ENCODE results near the gene IL12RB2. TPM values are rescaled to one million over a fixed set of nuclear protein-coding genes. Genes with fewer than 3 reads are reported as not detected.
"Not testable (repeated sequence)": the region's sequence is repeated elsewhere in the genome, so short reads cannot be mapped to it uniquely, and the experiment has no call there.

Gene IL12RB2
- total RNA-seq, 1 donor from 2014 or later: 0.22 TPM

DNA sequence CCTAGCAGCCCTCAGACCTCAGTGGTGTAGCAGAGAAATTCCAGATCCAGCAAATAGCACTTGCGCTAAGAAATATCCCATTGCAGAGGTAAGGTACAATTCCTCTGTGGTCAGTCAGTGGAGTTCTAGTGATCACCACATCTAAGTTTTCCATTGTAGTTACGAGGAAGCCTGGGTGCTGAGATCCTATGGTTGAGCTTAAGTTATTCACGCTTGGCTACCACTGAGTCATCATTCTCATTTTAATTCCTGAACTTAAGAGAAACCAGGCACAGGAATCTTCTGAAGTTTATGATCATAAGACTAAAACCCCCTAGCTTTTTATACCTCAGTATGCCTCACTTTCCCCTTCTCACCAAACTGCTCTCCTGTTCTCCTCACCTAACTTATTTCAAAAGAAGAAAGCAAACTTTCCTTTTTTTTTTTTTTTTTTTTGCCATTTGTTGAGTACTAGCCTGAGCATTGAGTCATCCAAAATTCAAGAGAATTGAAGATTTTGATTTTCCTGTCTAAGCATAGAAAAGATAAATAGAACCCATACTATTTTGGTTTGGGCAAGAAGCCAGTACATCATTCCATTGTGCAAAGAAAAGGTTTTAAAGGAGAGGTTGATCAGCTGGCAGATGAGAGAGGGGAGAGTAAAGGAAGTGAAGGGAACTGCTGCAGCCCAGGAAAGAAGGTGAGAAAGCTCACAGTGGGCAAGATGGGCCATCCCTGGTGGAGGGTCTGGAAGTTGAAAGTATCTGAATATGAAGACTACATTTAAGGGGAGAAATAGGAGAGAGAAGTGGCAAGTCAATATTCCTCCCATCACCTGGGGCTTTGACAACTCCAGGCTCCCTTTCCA, 82.6 kb downstream of the IL12RB2 start:
- intact Hi-C loops (cut with DNase I): no loop called here
- DNase-seq (ENCODE audit: low spot score): no peak

DNA sequence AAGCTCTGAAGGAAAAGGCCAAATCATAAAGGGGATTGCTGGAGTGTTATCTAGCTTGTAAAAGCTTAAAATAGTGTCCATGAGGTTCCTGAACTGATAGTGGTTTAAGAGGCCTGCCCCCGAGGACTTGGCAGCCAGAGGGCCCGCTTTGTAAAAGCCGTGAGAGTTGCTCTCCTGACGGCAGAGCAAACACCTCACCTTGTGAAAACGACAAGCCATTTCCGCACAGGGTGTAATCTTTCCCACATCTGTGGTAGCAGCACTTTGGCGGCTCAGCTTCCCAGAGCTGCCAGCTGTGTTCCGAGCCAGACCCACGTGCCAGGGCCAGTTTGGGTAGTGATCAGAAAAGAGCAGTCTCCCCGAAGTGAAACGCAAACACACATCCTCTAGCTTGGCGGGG, 85.6 kb downstream of the IL12RB2 start:
- DNase-seq (ENCODE audit: low spot score): no peak
- intact Hi-C loops (cut with DNase I): no loop called here

DNA sequence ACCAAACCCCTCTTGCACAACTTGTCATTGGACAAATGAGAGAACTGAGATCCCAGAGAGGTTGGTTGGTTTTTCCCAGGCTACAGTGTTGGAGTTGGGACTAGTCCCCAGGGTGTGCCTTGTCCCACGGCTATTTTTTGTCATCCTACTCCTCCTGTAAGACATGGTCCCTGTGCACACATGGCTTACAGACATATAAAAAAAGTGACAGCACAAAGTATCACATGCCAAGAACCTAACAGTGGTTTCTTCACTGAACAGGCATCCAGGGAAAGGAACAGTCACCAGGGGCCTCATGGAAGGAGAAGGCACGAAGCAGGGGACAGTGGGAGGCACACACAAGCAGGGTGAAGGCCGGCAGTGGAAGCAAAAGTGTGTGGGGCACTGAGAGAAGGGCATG, 86.1 kb downstream of the IL12RB2 start:
- intact Hi-C loops (cut with DNase I): no loop called here

DNA sequence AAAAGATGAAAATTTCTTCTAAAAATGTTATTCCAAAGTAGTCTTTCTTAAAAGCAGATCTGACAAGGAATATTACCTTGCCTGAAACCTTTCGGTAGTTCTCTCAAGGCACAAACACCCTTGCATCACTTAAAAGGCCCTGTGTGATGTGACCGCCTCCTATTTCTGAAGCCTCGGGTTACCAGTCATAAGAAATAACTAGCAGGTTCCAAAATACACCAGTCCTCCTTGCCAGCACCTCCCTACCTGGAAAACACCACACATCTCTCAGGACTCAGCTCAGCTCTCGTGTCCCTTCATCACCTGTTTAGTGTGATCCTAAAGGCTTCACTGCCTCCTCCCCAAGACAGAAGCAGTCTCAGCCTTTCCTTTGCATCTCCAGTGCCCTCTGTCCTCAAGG, 86.9 kb downstream of the IL12RB2 start:
- intact Hi-C loops (cut with DNase I): no loop called here
- DNase-seq (ENCODE audit: low spot score): no peak

More for the DNA sequence above, 86.1 kb downstream of the IL12RB2 start:
- DNase-seq (ENCODE audit: low spot score): no peak

DNA sequence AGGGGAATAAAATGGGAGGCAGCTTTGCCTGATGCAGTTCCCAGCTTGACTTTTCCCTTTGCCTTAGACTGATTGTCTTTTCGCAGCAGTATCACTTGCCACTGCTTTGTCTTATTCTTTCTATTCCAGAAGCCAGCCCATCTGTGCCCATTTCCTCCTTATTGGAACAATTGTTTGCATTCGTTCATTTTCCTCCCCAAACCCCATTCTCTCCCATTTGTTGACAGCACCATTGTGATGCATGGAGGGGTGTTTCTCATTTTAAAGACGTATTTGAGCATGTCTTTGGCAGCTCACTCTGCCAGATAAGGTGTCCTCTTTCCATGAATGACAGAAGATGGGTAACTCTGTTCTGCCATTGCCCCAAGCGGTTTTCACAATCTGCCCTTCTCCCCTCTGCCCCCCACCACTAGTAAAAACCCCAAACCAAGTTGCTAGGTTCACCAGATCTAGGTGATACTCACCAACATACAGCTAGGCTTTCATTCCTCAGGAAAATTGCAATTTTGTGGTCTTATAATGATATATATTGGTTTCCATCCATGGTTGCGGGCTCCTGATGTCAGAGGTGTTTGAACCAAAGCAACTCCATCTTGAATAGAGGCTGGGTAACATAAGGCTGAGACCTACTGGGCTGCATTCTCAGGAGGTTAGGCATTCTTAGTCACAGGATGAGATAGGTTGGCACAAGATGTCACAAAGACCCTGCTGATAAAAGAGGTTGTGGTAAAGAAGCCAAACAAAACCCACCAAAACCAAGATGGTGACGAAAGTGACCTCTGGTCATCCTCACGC, 91.7 kb downstream of the IL12RB2 start:
- intact Hi-C loops (cut with DNase I): no loop called here
- no peak for DNase-seq (ENCODE audit: low spot score)

DNA sequence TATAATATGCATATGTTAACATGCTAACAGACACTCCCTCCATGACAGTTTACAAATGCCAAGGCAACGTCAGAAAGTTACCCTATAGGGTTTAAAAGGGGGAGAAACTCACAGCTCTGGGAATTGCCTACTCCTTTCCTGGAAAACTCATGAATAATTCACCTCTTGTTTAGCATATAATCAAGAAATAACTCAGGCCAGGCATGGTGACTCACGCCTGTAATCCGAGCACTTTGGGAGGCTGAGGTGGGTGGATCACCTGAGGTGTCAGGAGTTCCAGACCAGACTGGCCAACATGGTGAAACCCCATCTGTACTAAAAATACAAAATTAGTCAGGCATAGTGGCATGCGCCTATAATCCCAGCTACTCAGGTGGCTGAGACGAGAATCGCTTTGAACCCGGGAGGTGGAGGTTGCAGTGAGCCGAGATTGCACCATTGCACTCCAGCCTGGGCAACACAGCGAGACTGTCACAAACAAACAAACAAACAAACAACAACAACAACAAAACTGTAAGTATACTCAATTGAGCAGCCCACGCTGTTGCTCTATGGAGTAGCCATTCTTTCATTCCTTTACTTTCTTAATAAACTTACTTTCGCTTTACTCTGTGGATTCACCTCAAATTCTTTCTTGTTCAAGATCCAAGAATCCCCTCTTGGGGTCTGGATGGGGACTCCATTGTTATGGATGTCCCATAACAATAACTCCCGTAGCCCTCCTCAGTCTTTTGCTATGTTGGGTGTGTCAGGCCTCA, 92.5 kb downstream of the IL12RB2 start:
- DNase-seq (ENCODE audit: low spot score); intact Hi-C loops (cut with DNase I): not testable (repeated sequence)

DNA sequence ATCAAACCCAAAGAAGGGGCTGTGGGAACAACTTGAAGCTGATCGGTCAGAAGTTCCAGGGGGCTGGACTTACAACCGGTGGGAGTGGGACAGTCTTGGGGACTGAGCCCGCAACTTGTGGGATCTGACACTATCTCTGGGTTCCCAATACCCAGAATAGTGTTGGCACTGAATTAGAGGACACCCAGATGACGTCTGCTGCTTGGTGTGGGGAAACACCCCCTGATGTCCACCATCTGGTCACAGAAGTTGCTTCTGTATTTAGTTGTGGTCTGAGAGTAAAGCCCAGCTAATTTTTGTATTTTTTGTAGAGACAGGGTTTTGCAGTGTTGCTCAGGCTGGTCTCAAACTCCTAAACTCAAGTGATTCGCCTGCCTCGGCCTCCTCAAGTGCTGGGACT, 93.8 kb downstream of the IL12RB2 start:
- intact Hi-C loops (cut with DNase I): no loop called here
- DNase-seq (ENCODE audit: low spot score): no peak

DNA sequence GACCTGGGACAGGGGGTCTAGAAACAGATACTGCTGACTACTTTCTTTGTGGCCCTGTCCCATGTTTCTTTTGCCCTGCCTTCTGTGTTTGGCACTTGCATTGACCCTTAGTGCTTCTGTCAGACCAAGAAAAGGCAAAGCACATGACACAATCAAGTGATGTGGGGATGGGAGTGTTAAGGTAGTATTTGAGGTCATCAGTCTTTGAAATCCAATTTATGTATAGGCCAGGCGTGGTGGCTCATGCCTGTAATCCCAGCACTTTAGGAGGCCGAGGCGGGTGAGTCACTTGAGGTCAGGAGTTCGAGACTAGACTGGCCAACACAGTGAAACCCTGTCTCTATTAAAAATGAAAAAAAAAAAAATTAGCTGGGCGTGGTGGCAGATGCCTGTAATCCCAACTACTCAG, 96.5 kb downstream of the IL12RB2 start:
- intact Hi-C loops (cut with DNase I): no loop called here
- DNase-seq (ENCODE audit: low spot score): no peak

DNA sequence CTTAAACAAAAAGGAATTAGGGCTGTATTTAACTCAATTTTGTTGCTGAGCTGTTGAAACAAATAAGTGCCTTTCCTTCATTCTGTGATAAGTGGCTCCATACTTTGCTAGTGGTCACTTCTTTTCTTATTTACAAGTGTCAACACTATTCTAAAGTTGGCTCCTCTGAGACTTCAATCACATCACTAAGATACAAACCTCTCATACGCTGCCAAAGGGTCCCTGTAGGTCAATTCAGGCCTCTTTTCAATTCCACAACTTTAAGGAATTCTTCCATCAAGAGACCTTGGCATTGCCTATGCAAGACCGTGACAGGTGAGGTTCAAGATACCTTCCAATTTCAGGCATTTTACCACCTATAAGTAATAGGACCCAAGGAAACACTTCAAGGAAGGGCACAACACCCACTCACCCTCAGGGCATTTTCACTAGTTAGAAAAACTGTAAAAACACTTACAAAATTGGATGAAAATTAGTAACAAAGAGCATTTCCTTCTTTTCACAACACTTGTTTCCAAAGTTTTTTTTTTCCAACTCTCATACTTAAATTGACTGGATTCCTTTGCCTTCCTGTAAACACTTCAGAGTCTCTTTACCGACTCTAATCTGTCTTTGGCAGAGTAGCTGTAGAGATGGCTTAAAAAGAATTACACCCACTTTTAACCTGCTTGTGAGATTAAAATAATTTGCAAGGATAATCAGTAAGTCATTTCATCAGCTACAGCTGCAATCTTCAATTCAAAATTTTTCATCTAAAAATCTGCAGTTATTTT, 98.0 kb downstream of the IL12RB2 start:
- intact Hi-C loops (cut with DNase I): no loop called here
- DNase-seq (ENCODE audit: low spot score): no peak

DNA sequence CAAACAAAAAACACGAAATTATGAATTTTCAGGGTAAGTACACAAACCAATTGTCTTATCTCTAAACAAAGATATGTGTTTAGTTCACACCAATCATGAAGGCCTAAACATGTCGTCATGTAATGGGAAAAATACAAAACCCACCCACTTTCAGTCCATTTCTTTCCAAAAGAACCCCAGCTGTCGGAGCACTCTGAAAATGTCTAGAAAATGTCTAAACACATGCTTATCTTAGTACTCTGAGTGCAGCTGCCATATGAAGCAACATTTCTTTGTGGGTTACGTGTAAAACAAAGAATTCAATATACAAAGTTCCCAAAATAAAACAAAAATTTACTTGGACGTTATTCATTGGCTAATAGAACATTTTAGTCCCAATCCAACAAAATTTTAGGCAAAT, 99.8 kb downstream of the IL12RB2 start:
- DNase-seq (ENCODE audit: low spot score): no peak
- intact Hi-C loops (cut with DNase I): no loop called here

DNA sequence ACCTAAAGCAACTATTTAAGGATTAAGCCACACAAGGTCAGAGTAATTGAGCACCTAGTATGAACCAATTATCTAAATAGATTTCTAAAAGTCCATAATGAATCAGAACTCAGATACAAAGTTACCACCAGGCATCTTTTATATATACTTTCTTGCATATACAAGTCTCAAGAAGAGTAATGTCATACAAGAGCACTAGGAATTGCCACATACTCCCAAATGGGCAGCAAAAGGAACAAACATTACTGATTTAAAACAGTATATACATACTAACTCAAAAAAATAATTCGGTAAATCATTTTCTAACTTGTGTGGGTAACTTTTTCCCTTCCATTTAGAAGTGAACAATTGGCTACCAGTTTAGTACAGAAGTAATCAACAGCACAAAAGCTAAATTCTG, 100.5 kb downstream of the IL12RB2 start:
- DNase-seq (ENCODE audit: low spot score): no peak
- intact Hi-C loops (cut with DNase I): no loop called here

DNA sequence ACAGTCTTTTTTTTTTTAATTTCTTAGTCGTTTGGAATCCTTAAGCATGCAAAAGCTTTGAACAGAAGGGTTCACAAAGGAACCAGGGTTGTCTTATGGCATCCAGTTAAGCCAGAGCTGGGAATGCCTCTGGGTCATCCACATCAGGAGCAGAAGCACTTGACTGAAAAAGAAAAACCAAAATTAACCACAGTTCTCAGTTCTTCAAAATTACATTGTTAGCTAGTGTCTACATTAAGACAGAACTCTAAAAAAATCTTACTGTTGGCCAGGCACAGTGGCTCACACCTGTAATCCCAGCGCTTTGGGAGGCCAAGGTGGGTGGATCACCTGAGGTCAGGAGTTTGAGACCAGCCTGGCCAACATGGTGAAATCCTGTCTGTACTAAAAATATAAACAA, 105.4 kb downstream of the IL12RB2 start:
- DNase-seq (ENCODE audit: low spot score); intact Hi-C loops (cut with DNase I): not testable (repeated sequence)

DNA sequence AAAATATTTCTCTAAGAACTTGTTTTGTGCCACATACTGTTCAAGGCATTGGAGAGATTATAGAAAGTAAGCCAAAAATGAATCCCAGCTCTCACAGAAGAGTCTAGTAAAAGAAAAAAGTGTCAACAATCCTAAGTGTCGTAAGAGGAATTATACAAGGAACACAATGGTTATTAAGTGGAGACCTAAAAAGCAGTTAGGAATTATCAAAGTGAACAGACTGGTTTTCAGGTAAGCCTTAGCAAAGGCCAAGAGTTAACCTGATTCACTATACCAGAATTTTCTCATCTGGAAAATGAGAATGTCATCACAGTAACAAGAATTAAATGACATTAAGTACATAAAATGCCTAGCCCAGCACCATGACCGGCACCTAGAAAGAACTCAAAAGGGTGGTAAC, 106.9 kb downstream of the IL12RB2 start:
- DNase-seq (ENCODE audit: low spot score): no peak
- intact Hi-C loops (cut with DNase I): no loop called here

DNA sequence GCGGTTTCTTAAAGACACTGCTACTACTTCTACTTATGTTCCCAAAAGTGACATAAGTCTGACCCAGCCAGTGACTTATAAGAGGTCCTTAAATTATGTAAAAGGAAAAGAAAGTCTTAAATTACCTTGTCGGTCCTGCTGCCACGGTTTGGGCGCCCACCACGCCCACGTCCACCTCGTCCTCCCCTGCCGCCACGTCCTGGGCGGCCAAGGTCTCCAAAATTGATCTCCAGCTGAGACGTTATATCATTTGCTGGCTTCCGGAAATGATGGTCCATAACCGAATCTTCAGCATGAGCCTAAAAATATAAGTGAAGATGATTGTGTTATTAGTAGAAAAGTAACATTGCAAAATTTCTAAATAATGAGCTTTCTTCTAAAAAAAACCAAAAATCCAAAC, 107.4 kb downstream of the IL12RB2 start:
- DNase-seq (ENCODE audit: low spot score): no peak
- intact Hi-C loops (cut with DNase I): no loop called here

DNA sequence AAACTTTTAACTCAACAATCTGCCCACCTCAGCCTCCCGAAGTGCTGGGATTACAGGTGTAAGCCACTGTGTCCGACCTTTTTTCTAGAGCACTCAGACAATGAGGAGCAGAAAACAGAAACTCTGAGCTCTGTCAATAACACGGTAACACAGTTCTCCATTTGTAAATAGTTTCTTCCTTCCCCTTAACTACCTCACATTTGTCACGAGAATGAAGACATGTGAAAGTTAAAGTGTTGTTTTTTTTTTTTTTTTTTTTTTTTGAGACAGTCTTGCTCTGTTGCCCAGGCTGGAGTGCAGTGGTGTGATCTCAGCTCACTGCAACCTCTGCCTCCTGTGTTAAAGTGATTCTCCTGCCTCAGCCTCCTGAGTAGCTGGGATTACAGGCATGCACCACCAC, 110.1 kb downstream of the IL12RB2 start:
- DNase-seq (ENCODE audit: low spot score): not testable (repeated sequence)

DNA sequence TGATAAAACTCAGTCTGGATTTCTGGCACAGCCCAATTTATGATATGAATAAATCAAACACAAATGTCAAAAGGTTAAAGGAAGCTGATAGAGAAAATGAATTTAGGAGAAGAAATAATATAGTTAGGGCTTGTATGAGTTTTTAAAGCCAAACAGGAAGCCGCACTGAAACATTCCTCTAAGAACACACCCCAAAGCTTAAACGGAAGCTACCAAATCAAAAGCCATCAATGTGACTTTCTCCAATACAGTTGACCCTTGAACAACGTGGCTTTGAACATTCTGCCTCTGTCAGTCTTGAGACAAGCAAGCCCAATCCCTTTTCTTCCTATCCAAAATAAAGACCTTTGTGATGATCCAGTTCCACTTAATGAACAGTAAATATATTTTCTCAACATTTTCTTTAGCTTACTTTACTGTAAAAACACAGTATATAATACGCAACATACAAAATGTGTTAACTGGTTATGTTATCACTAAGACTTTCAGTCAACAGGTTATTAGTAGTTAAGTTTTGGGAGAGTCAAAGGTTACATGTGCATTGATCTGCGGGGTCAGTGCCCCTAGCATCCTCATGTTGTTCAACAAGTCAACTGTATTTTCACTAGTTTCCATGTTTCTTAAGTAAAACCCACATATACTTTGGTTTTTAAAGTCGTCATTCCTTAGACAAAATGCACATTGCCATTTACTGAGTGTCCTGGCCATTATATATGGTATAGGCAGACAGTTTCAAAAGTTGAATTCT, 111.3 kb downstream of the IL12RB2 start:
- no peak for DNase-seq (ENCODE audit: low spot score)
- intact Hi-C loops (cut with DNase I): no loop called here

More for the DNA sequence above, 110.1 kb downstream of the IL12RB2 start:
- intact Hi-C loops (cut with DNase I): not testable (repeated sequence)

DNA sequence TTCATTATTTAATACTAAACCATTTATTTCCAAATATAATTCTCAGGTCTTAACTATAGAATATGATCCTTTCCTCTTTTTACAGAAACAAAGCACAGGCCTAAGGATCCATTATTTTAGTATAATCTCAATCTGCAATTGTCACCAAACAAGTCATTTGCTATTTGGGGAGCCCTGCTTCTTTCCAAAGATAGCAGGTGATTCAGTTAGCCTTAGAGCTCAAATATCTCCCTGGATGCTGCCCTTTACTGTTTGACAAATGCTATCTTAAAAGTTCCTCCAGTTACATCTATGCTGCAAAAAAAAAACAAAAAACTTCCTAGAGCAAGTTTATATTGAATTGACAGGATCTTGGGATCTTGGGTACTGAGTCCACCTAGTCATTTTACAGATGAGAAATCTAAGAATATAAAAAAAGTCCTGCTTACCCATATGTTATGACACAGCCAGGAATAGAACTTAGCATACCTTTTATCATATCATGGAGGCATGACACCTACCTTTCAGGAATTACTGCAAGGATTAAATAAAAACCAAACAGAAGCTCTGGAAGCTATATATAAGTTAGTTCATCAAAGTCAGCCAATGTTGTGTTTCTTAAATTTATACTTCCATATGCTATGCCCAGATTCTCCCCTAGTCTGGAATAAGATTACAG, 113.3 kb downstream of the IL12RB2 start:
- no peak for DNase-seq (ENCODE audit: low spot score)
- intact Hi-C loops (cut with DNase I): loop anchor here (10.0 kb wide), 1 partner anchor 376 kb away; no protein-coding TSS in a partner anchor

DNA sequence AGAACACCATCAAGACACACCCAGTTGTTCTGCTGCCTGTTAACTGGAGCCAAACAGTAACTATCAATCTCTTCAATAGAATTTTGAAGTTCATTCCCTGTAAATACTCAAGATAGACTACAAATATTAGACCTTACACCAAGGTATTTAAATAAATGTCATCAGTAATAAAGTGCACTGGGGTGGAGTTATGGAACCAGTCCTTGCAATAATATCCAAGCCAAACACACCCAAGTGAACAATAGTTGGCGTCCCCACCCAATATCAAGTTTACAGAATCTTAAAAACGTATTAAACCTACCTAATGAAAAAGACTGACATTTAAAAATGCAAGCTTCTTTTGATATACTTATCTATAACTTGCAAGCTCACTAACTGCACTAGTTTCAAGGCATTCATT, 119.8 kb downstream of the IL12RB2 start:
- no peak for DNase-seq (ENCODE audit: low spot score)
- intact Hi-C loops (cut with DNase I): loop anchor here (10.0 kb wide), 1 partner anchor 383 kb away; no protein-coding TSS in a partner anchor

Measured in cardiac septum (tissue), 1 donor.